GM12801 (cell line): ENCODE measurements around the gene EHHADH.

Source experiments
- TF ChIP-seq, protein P1 (sequence below): IDR thresholded peaks from one replicate; pipeline ENCODE4 v1.5.1; 2011; ENCODE audit warnings: control low read depth; ENCODE audit not compliant: insufficient read length; ENCODE audit errors: extremely low read depth

Gene EHHADH

DNA sequence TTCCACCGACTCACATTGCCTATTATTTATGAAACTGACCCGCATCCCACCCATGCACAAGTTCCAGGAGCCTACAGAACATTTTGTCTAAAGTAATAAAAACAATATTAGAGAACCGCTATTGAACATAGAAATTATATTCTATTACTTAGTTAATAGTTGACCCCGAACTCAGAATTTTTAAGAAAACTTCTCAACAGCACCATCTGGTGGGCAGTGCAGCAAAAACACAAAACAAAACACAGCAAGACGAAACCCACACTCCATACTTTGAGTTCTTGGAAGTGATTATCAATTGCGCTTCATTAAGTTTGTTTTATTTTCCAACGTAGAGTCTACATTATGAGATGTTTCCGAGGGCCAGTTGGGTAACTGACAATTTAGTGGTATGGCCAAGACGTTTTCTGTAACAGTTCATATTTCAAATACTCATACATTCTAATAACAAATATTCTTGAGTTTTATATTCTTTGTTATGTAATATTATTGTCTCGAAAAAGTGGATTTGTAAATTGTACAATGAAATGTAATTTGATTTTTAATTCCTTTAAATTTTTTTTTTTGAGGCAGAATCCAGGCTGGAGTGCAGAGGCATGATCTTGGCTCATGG lies 77.0 kb downstream of the EHHADH start:
- TF ChIP-seq, protein P1, sequence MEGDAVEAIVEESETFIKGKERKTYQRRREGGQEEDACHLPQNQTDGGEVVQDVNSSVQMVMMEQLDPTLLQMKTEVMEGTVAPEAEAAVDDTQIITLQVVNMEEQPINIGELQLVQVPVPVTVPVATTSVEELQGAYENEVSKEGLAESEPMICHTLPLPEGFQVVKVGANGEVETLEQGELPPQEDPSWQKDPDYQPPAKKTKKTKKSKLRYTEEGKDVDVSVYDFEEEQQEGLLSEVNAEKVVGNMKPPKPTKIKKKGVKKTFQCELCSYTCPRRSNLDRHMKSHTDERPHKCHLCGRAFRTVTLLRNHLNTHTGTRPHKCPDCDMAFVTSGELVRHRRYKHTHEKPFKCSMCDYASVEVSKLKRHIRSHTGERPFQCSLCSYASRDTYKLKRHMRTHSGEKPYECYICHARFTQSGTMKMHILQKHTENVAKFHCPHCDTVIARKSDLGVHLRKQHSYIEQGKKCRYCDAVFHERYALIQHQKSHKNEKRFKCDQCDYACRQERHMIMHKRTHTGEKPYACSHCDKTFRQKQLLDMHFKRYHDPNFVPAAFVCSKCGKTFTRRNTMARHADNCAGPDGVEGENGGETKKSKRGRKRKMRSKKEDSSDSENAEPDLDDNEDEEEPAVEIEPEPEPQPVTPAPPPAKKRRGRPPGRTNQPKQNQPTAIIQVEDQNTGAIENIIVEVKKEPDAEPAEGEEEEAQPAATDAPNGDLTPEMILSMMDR, result no peak

DNA sequence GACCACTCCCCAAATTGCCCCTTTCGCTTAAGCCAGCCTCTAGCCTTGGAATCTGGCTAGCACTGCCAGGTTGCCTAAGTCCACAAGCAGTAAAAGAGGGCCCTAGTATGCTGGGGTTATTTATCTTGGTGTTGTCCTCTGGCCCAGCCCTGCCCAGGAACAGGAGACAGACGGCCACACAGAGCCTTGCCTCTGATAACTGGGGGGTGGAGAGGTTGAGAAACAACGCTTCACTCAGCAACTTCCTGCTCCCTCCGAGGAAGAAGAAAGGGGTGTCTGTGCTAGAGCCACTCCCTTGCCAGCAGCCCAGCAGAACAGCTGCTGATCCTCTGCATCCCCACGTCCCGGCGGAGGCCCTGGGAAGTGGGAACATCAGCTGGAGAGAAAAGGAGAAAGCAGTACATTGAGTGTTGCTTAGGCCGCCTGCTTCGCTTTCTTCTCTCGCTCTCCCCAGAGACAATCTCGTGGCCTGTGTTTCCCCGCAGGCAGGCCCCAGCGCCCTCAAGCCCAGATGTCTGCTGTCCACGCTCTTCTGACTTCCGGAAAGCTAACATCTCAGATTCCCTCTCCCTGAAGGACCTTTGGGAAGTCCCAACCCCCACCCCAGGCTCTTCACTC lies 78.4 kb downstream of the EHHADH start:
- TF ChIP-seq, protein P1, result no peak

DNA sequence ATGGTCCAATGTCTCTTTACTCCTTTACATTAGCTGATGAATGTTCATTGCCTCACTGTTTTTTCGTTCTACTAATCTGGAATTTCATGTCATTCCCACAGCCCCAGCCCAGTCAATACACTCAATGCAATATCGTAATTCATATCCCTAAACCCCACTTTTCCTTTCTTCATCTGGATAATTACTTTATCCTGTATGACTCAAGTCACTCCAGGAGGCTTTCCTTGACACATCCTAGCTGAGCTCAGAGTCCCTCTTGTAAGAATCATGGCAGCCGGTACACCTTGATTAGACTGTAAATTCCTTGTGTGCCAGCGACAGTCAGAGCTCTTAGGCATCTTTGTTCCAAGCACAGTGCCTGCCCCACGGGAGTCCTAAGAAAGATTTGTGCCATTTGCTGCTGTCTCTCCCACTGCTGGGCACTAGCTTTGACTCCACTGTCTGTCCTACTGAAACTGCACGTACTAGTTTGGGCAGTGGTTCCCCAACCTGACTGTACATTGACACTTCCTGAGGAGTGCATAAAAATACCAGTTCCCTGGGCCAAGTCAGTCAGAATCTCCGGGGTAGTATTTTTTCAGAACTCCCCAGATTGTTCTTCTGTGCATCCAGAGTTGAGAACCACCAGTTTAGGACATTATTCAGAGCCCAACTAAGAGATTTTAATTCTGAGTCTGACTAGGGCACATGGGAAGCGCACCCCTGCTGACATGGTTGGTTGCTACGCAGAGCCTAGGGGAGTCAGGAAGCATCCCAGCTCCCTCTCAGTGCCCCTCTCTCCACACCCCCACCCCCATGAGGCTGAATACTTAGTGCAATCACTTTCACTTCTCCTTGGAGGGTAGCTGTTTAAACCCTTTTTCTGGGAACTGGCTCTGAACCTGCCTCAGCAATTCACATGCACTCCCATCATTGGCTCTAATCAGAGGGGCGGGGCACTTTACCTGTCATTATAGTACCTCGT lies 81.5 kb downstream of the EHHADH start:
- TF ChIP-seq, protein P1, result no peak

DNA sequence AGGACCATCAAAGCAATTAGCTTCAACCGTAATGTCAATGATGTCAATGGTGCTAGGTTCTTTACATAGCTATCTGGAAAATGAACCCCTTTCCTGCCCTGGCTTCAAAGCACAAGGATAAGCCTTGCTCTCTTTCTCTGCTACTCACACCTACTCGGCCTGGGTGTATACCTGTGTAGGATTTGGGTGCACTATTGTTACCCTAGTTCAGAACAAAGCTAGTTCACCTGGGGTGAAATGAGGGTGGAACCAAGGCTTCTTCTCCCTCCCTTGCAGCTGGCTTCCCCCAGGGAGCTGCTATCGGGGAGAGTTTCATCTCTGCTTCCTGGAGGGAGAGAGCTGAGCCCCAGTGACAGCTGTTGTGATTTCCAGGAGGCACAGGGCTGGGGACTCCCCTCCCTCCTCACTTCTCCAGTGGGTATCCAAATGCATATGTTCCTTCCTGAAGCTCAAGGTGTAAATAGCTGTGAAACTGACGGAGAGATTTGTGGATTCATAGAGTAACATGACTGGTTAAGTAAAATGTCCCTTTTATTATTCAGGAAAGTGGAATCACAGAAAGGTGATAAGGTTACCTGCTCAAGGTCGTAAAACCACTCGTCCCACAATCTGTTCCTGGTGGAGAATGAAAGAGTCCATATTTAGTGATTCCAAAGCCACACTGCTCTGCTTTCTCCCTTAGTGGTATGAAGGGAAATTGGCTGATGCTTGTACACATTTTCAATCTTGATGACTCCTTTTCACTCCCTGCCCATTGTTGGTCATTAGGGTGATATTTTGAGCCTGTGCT lies 89.2 kb downstream of the EHHADH start:
- TF ChIP-seq, protein P1, result no peak

DNA sequence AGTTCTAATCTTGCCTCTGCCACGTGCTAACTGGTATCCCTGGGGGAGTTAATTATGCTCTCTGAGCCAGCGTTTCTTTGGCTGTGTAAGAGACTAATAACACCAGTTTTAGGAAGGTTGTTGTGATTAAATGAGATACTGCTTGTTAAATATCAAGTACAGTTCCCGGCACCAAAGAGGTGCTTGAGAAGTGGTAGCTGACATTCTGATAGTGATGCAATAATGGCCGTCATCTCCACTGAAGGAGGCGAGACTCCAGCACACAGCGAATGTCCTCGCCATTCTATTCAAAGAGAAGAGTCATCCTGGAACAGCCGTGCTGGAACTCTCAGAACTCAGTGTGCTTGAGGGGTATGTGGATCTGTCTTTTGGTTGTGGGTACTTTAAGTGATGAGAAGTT lies 91.2 kb downstream of the EHHADH start:
- TF ChIP-seq, protein P1, result no peak

DNA sequence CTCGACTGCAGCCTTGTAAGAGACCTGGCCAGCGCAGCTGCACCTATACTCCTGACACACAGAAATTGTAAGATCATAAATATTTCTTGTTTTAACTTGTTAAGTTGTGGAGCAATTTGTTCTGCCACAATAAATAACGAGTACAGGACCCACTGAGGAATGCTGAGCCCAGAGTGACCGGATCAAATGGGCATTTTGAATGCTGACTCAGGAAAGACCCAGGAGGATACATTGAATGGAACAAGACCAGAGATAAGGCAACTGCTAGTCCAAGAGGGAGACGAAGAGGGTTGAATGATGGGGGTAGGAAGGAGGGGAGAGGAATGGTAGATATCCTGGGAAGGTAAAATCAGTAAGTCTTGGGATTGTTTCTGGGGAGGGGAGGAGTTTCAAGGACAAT lies 92.1 kb downstream of the EHHADH start:
- TF ChIP-seq, protein P1, result no peak
